Esophagus squamous epithelium (tissue), 5 donors: ENCODE results near the gene C18orf54. TPM values are rescaled to one million over a fixed set of nuclear protein-coding genes. Genes with fewer than 3 reads are reported as not detected.

Experiments used
- DNase-seq: peaks from one replicate; lab custom pipeline; 2025; lab: John Stamatoyannopoulos, UW
- H3K27ac ChIP-seq, 4 donors: fragments of 200-600 bp; sonication (generic); one replicate each; pipeline ENCODE4 v1.5.1; 2016 to 2019; ENCODE audit warnings: mild to moderate bottlenecking in 1 of 4
- H3K27me3 ChIP-seq, 4 donors: fragments of 200-600 bp; sonication (generic); 1 replicate in 3 of 4; 2 replicates in 1 of 4; pipeline versions ENCODE4 v1.5.1 to v1.6.0; 2017 to 2021; ENCODE audit warnings: antibody characterized with exemption in 1 of 4
- H3K36me3 ChIP-seq, 3 donors: fragments of 200-600 bp; sonication (generic); one replicate each; pipeline ENCODE4 v1.5.1; 2016 to 2019
- H3K4me1 ChIP-seq, 3 donors: fragments of 200-600 bp; sonication (generic); one replicate each; pipeline ENCODE4 v1.5.1; 2017 to 2019
- H3K4me3 ChIP-seq, 4 donors: fragments of 200-600 bp; sonication (generic); 1 replicate in 3 of 4; 2 replicates in 1 of 4; pipeline ENCODE4 v1.5.1; 2016 to 2019; ENCODE audit warnings: mild to moderate bottlenecking in 2 of 4, moderate library complexity in 1 of 4
- H3K9me3 ChIP-seq, 3 donors: fragments of 200-600 bp; sonication (generic); one replicate each; pipeline ENCODE4 v1.5.1; 2016 to 2019
- CTCF ChIP-seq, 6 experiments: fragments of 450-650 bp in 4 of 6; fragments of 200-600 bp in 2 of 6; sonication (generic) in 2 of 6; IDR thresholded peaks; one replicate each; pipeline ENCODE4 v1.5.1; 2016 to 2019; ENCODE audit warnings: antibody characterized with exemption in 6 of 6, mild to moderate bottlenecking in 4 of 6, moderate library complexity in 4 of 6
- POLR2A ChIP-seq, 4 donors: fragments of 450-650 bp; IDR thresholded peaks; one replicate each; pipeline ENCODE4 v1.6.1; 2017; ENCODE audit warnings: antibody characterized with exemption in 4 of 4, mild to moderate bottlenecking in 4 of 4, moderate library complexity in 3 of 4
- WGBS, 2 donors: methylation state at CpG; one replicate each; pipeline ENCODE4 v1.1.5; 2018; 5-methylcytosine and 5-hydroxymethylcytosine counted together
- intact Hi-C: fragments of 100-400 bp; cut with DNase I; formaldehyde crosslinking; loops from one replicate; pipeline ENCODE4 v1.15.0; 2022
- total RNA-seq, 4 donors: library from RNA; depleted of rRNA; stranded (reverse); fragments of >200 nt; gene quantifications; one replicate each; pipeline ENCODE4 v1.1.0, GENCODE V29; 2016
- donor health status: DM: yes; HTN: yes; CAD: no.

The C18orf54 gene
- total RNA-seq, 4 donors from 2014 or later, result 0.34 to 1.7 (median 1.5) TPM

GRCh38 chr18:54327818-54328217 lies 29.9 kb upstream of the C18orf54 start:
- no peaks in the 10 kb centered on the region for H3K36me3 ChIP-seq
- H3K9me3 ChIP-seq, result no peaks in the 10 kb centered on the region
- DNase-seq, result no peak
- TF ChIP-seq POLR2A (IDR thresholded peaks at IDR 0.05), result no peak
- no peak for TF ChIP-seq CTCF (IDR thresholded peaks at IDR 0.05)
- WGBS, 2 donors, result 62 to 78% methylated on average over 4 of the region's 4 CpGs
- H3K4me1 ChIP-seq, result no peaks in the 10 kb centered on the region
- no peak overlapping the region for H3K4me3 ChIP-seq
- H3K27ac ChIP-seq, result no peak overlapping the region
- intact Hi-C loops, result no loop called here
- H3K27me3 ChIP-seq, result no peaks in the 10 kb centered on the region

GRCh38 chr18:54329787-54330186 lies 27.9 kb upstream of the C18orf54 start:
- Histone ChIP-seq H3K36me3 (no peaks in the 10 kb centered on the region), H3K4me3 (no peak overlapping the region), H3K27me3 (no peaks in the 10 kb centered on the region), H3K4me1 (no peaks in the 10 kb centered on the region), H3K9me3 (no peaks in the 10 kb centered on the region), H3K27ac (no peak overlapping the region)
- no peak for DNase-seq
- intact Hi-C loops, result no loop called here
- TF ChIP-seq CTCF (IDR thresholded peaks at IDR 0.05), result no peak
- no peak for TF ChIP-seq POLR2A (IDR thresholded peaks at IDR 0.05)

- Histone ChIP-seq H3K27me3 (no peaks in the 10 kb centered on the region), H3K9me3 (no peaks in the 10 kb centered on the region), H3K27ac (no peak overlapping the region), H3K36me3 (no peaks in the 10 kb centered on the region), H3K4me3 (no peak overlapping the region), H3K4me1 (no peaks in the 10 kb centered on the region)
- WGBS, 2 donors, result 65 to 68% methylated on average over 6 of the region's 6 CpGs
- DNase-seq, result no peak
- TF ChIP-seq POLR2A (IDR thresholded peaks at IDR 0.05), result no peak
- TF ChIP-seq CTCF (IDR thresholded peaks at IDR 0.05), result peak in 1 of 6 experiments; percentile 15
- intact Hi-C loops, result no loop called here
Measured at GRCh38 chr18:54330768-54331548, 26.7 kb upstream of the C18orf54 start.

GRCh38 chr18:54335638-54336173 lies 22.0 kb upstream of the C18orf54 start:
- no peak overlapping the region for H3K4me3 ChIP-seq
- no peaks in the 10 kb centered on the region for H3K9me3 ChIP-seq
- no peak overlapping the region for H3K27ac ChIP-seq
- DNase-seq, result no peak
- no peak for TF ChIP-seq POLR2A (IDR thresholded peaks at IDR 0.05)
- no peak for TF ChIP-seq CTCF (IDR thresholded peaks at IDR 0.05)
- intact Hi-C loops, result no loop called here
- H3K4me1 ChIP-seq, result no peaks in the 10 kb centered on the region
- H3K27me3 ChIP-seq, result no peaks in the 10 kb centered on the region
- H3K36me3 ChIP-seq, result no peaks in the 10 kb centered on the region
- 68 to 79% methylated on average over 2 of the region's 2 CpGs for whole genome bisulfite sequencing, 2 donors

- no peaks in the 10 kb centered on the region for H3K36me3 ChIP-seq
- H3K27ac ChIP-seq, result no peak overlapping the region
- no peaks in the 10 kb centered on the region for H3K9me3 ChIP-seq
- H3K4me1 ChIP-seq, result no peaks in the 10 kb centered on the region
- no peak for DNase-seq
- WGBS, 2 donors, result 84 to 87% methylated on average over 4 of the region's 4 CpGs
- no peak overlapping the region for H3K4me3 ChIP-seq
- no peak for TF ChIP-seq CTCF (IDR thresholded peaks at IDR 0.05)
- no peak for TF ChIP-seq POLR2A (IDR thresholded peaks at IDR 0.05)
- no peaks in the 10 kb centered on the region for H3K27me3 ChIP-seq
- intact Hi-C loops, result no loop called here
Measured at GRCh38 chr18:54338230-54338629, 19.5 kb upstream of the C18orf54 start.
